Measurements from ENCODE around the gene IL1R1.
"Not testable (repeated sequence)": the region's sequence is repeated elsewhere in the genome, so short reads cannot be mapped to it uniquely, and the experiment has no call there.

IL1R1 gene

GRCh38 chr2:102141970-102142828 lies at the start of gene IL1R1:
TSS of gene IL1R1 (plus strand) at chr2:102142746. CDS start at chr2:102157725, 14,979 bp downstream.
- no peak for DNase-seq

- no peak for DNase-seq
Measured at GRCh38 chr2:102093662-102094061, 48.9 kb upstream of the IL1R1 start.

- no peak for DNase-seq
Measured at GRCh38 chr2:102094917-102095316, 47.6 kb upstream of the IL1R1 start.

GRCh38 chr2:102096103-102096502 lies 46.4 kb upstream of the IL1R1 start:
- DNase-seq, result no peak

- DNase-seq, result no peak
Measured at GRCh38 chr2:102098756-102099155, 43.8 kb upstream of the IL1R1 start.

- no peak for DNase-seq
Measured at GRCh38 chr2:102099536-102100298, 42.8 kb upstream of the IL1R1 start.

- DNase-seq, result no peak
Measured at GRCh38 chr2:102100371-102101096, 42.0 kb upstream of the IL1R1 start.

- no peak for DNase-seq
Measured at GRCh38 chr2:102101097-102101848, 41.3 kb upstream of the IL1R1 start.

GRCh38 chr2:102101849-102102635 lies 40.5 kb upstream of the IL1R1 start:
- no peak for DNase-seq

- not testable (repeated sequence) for DNase-seq
Measured at GRCh38 chr2:102102636-102102948, 40.0 kb upstream of the IL1R1 start.

- DNase-seq, result no peak
Measured at GRCh38 chr2:102103284-102103683, 39.3 kb upstream of the IL1R1 start.

- DNase-seq, result no peak
Measured at GRCh38 chr2:102103992-102104871, 38.3 kb upstream of the IL1R1 start.

GRCh38 chr2:102106133-102106556 lies 36.4 kb upstream of the IL1R1 start:
- no peak for DNase-seq

- not testable (repeated sequence) for DNase-seq
Measured at GRCh38 chr2:102106813-102107740, 35.5 kb upstream of the IL1R1 start.

GRCh38 chr2:102107741-102108070 lies 34.8 kb upstream of the IL1R1 start:
- DNase-seq, result no peak

GRCh38 chr2:102109016-102109415 lies 33.5 kb upstream of the IL1R1 start:
- no peak for DNase-seq

GRCh38 chr2:102110171-102110570 lies 32.4 kb upstream of the IL1R1 start:
- DNase-seq, result no peak

GRCh38 chr2:102110596-102111334 lies 31.8 kb upstream of the IL1R1 start:
- no peak for DNase-seq

- no peak for DNase-seq
Measured at GRCh38 chr2:102111823-102112222, 30.7 kb upstream of the IL1R1 start.
